ENCODE data around the gene CLSTN1. TPM values are rescaled to one million over a fixed set of nuclear protein-coding genes. Genes with fewer than 3 reads are reported as not detected.

CLSTN1 gene
- total and polyA plus RNA-seq, 2 of the 13 experiments (the other 11 are each of a cell fraction or from before 2014, with no cell fraction given), result 19.7 to 29.8 TPM

GRCh38 chr1:9717193-9718005, 106.4 kb downstream of the CLSTN1 start (continued):
- TF ChIP-seq PRDM10 (CRISPR knock-in tag; IDR thresholded peaks at IDR 0.05; ENCODE audit: low read depth) (peak; percentile 67; the same call in 1 of the 2 replicates), SMAD9 (CRISPR knock-in tag; IDR thresholded peaks at IDR 0.05) (no peak), KLF6 (CRISPR knock-in tag; IDR thresholded peaks at IDR 0.05) (0 out of 2 replicates have a peak, but pooled peaks have one; percentile 81), YEATS2 (CRISPR knock-in tag; IDR thresholded peaks at IDR 0.05; ENCODE audit: borderline replicate concordance) (peak; percentile 80; the same call in 1 of the 2 replicates), KDM1A (CRISPR knock-in tag; IDR thresholded peaks at IDR 0.05) (no peak), SRSF1 (optimal IDR thresholded peaks at IDR 0.05; ENCODE audit: low read depth, low read length) (peak; percentile 24), POLR2A (IDR thresholded peaks at IDR 0.05; ENCODE audit: insufficient read depth in 1 of 2, low read depth in 2 of 2, low read length in 2 of 2) (peak in 1 of 2 experiments; percentile 74; a peak in 2 of 4 replicates), ZMAT3 (CRISPR knock-in tag; conservative IDR thresholded peaks at IDR 0.05) (no peak; the same call in none of the 2 replicates), ZFP36L2 (CRISPR knock-in tag; IDR thresholded peaks at IDR 0.05) (no peak), U2AF2 (IDR thresholded peaks at IDR 0.05; ENCODE audit: low read depth, low read length) (peak; percentile 28; the same call in 1 of the 2 replicates), ZNF879 (CRISPR knock-in tag; IDR thresholded peaks at IDR 0.05) (peak; percentile 58; the same call in 1 of the 2 replicates)
- TF ChIP-seq, protein P1, sequence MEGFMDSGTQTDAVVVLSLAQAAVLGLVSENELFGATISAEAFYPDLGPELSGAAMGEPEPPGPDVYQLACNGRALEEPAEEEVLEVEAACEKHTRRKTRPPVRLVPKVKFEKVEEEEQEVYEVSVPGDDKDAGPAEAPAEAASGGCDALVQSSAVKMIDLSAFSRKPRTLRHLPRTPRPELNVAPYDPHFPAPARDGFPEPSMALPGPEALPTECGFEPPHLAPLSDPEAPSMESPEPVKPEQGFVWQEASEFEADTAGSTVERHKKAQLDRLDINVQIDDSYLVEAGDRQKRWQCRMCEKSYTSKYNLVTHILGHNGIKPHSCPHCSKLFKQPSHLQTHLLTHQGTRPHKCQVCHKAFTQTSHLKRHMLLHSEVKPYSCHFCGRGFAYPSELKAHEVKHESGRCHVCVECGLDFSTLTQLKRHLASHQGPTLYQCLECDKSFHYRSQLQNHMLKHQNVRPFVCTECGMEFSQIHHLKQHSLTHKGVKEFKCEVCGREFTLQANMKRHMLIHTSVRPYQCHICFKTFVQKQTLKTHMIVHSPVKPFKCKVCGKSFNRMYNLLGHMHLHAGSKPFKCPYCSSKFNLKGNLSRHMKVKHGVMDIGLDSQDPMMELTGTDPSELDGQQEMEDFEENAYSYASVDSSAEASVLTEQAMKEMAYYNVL (CRISPR knock-in tag; IDR thresholded peaks at IDR 0.05; ENCODE audit: borderline replicate concordance), result no peak
- TF ChIP-seq, protein P2, sequence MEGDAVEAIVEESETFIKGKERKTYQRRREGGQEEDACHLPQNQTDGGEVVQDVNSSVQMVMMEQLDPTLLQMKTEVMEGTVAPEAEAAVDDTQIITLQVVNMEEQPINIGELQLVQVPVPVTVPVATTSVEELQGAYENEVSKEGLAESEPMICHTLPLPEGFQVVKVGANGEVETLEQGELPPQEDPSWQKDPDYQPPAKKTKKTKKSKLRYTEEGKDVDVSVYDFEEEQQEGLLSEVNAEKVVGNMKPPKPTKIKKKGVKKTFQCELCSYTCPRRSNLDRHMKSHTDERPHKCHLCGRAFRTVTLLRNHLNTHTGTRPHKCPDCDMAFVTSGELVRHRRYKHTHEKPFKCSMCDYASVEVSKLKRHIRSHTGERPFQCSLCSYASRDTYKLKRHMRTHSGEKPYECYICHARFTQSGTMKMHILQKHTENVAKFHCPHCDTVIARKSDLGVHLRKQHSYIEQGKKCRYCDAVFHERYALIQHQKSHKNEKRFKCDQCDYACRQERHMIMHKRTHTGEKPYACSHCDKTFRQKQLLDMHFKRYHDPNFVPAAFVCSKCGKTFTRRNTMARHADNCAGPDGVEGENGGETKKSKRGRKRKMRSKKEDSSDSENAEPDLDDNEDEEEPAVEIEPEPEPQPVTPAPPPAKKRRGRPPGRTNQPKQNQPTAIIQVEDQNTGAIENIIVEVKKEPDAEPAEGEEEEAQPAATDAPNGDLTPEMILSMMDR (CRISPR knock-in tag; IDR thresholded peaks at IDR 0.05), result peak; percentile 68
- TF ChIP-seq, protein P3, sequence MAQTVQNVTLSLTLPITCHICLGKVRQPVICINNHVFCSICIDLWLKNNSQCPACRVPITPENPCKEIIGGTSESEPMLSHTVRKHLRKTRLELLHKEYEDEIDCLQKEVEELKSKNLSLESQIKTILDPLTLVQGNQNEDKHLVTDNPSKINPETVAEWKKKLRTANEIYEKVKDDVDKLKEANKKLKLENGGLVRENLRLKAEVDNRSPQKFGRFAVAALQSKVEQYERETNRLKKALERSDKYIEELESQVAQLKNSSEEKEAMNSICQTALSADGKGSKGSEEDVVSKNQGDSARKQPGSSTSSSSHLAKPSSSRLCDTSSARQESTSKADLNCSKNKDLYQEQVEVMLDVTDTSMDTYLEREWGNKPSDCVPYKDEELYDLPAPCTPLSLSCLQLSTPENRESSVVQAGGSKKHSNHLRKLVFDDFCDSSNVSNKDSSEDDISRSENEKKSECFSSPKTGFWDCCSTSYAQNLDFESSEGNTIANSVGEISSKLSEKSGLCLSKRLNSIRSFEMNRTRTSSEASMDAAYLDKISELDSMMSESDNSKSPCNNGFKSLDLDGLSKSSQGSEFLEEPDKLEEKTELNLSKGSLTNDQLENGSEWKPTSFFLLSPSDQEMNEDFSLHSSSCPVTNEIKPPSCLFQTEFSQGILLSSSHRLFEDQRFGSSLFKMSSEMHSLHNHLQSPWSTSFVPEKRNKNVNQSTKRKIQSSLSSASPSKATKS (CRISPR knock-in tag; IDR thresholded peaks at IDR 0.05), result no peak
- TF ChIP-seq, protein P4, sequence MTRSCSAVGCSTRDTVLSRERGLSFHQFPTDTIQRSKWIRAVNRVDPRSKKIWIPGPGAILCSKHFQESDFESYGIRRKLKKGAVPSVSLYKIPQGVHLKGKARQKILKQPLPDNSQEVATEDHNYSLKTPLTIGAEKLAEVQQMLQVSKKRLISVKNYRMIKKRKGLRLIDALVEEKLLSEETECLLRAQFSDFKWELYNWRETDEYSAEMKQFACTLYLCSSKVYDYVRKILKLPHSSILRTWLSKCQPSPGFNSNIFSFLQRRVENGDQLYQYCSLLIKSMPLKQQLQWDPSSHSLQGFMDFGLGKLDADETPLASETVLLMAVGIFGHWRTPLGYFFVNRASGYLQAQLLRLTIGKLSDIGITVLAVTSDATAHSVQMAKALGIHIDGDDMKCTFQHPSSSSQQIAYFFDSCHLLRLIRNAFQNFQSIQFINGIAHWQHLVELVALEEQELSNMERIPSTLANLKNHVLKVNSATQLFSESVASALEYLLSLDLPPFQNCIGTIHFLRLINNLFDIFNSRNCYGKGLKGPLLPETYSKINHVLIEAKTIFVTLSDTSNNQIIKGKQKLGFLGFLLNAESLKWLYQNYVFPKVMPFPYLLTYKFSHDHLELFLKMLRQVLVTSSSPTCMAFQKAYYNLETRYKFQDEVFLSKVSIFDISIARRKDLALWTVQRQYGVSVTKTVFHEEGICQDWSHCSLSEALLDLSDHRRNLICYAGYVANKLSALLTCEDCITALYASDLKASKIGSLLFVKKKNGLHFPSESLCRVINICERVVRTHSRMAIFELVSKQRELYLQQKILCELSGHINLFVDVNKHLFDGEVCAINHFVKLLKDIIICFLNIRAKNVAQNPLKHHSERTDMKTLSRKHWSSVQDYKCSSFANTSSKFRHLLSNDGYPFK (CRISPR knock-in tag; IDR thresholded peaks at IDR 0.05; ENCODE audit: borderline replicate concordance), result peak; percentile 68; the same call in 1 of the 2 replicates

Measured in HepG2 (cell line).